HG02884 (cell line): ENCODE measurements around the gene TMEM198.
A peak's percentile ranks its signal among the peaks of the same experiment; 100 is the strongest.

Experiments used
- ATAC-seq: cut with Tn5 transposase; IDR thresholded peaks from one replicate; pipeline ENCODE4 v1.9.1; 2021; ENCODE audit warnings: mild to moderate bottlenecking, moderate library complexity; ENCODE audit not compliant: unreplicated experiment

TMEM198 gene

DNA sequence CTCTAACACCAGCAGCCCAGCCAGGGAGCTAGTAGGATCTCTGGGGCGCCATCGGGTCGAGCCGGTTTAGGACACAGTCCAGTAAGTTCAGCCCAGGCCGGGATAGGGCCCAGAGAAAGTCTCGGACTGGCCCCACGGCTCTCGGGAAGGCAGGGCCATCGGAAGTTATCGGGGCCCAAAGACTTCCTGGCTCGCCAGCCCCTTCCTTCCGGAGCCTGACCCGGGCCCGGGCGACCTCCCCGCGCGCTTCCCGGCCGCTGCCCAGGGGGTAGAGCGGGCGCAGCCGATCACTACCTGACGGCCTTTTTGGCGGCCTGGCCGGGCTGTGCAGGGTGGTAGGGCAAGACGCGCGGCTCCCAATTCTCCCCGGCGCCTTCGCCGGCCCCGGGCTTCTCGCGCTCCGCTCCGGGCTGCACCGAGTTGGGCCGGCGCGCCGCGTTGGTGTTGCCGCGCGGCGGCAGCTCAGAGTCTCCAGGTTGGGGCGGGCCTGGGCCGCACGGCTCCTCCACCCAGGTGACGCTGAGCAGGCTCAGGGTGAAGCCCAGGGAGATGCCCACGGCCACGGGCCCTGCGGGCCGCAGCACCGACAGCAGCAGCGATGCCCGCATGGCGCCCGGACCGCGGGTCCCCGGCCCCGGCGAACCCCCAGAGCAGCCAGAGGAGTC is 765 bp upstream of the TMEM198 start:
- ATAC-seq = peak; percentile 33

DNA sequence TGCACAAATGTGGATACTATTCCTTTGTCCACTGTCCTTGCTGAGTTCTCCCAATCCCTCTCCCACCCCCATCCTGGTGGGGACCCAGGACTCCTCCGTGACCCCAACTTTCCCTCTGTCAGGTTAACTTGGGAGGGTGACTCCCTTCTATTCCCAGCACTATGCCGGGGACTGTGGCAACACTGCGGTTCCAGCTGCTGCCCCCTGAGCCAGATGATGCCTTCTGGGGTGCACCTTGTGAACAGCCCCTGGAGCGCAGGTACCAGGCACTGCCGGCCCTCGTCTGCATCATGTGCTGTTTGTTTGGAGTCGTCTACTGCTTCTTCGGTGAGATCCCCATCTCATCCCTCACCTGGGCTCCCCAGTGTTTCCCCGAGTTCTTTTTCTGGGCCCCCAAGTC is 739 bp downstream of the TMEM198 start:
- ATAC-seq = no peak

DNA sequence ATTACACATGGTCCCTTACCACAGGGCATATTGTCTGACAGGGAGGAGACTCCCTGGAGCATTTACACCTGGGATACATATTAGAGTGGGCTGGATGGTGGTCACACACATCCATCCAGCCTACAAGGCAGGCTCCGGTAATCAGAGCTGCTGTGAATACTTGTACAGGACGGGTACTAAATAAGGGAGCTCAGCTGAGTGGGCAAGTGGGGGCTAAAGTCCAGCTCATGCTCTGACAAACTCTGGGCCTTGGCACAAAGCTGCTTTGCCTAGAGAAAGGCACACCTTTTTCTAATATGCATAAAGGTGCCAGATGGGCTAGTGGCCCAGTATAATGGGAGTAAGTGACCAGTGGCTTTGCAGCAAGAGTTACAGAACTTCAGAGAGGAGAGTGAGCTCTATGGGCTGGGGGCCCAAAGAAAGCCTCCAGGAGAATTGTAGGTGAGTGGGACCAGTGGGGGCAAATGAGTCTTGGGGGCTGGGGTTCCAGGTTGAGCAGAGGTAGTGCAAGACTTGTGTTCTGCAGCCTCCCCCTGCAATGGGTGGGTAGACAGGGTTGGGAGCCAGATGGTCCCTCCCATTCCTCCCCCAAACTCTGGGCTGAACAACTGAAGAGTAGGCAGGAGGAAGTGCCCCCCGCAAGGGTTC is 1.6 kb downstream of the TMEM198 start:
- ATAC-seq = no peak

DNA sequence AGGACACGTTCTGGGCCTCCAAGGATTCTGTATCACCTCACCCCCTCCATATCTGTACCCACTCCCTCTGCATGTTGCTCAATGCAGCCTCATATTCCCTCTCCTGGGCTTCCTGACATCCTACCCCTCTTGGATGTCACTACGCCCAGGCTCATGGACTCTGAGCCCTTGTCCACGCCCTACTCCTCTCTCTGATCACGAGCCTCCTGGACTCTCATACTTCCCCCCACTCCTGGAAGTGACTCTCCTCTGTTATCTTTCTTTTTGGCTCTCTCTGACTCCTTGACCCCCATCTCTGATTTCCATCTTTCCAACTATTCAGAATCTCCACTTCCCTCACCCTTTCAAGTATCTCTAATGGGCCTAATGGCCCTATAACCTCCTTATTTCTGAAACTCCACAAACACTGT is 2.1 kb downstream of the TMEM198 start:
- ATAC-seq = no peak

DNA sequence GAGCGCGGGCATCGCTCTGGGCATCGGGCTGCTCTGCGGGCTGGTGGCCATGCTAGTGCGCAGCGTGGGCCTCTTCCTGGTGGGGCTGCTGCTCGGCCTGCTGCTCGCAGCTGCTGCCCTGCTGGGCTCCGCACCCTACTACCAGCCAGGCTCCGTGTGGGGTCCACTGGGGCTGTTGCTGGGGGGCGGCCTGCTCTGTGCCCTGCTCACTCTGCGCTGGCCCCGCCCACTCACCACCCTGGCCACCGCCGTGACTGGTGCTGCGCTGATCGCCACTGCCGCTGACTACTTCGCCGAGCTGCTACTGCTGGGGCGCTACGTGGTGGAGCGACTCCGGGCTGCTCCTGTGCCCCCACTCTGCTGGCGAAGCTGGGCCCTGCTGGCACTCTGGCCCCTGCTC is 3.8 kb downstream of the TMEM198 start:
- no peak for ATAC-seq

DNA sequence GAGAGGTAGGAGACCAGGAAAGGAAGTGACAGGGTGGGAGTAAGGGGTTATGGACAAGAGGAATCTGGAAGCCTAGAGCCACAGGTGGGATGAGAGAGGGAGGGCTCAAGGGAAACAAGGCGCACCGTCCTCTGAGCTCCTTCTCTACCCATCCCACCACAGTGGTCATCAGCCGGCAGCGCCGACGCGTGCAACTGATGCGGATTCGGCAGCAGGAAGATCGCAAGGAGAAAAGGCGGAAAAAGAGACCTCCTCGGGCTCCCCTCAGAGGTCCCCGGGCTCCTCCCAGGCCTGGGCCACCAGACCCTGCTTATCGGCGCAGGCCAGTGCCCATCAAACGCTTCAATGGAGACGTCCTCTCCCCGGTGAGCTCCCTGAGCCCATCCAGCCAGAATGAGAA is 5.2 kb downstream of the TMEM198 start:
- ATAC-seq = no peak

DNA sequence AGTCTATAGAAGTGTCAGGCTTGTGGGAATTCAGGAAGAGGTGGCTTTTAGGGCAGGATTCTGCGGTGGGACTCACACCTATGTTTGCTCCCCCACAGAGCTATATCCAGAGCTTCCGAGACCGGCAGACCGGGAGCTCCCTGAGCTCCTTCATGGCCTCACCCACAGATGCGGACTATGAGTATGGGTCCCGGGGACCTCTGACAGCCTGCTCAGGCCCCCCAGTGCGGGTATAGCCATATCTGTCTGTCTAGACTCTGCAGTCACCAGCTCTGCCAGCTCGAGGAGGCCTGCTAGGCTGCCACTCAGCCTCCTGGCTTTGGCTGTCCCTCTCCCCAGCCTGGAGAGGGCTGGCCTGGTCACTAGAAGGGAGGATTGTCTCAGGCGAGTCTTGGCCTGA is 5.8 kb downstream of the TMEM198 start:
- no peak for ATAC-seq

DNA sequence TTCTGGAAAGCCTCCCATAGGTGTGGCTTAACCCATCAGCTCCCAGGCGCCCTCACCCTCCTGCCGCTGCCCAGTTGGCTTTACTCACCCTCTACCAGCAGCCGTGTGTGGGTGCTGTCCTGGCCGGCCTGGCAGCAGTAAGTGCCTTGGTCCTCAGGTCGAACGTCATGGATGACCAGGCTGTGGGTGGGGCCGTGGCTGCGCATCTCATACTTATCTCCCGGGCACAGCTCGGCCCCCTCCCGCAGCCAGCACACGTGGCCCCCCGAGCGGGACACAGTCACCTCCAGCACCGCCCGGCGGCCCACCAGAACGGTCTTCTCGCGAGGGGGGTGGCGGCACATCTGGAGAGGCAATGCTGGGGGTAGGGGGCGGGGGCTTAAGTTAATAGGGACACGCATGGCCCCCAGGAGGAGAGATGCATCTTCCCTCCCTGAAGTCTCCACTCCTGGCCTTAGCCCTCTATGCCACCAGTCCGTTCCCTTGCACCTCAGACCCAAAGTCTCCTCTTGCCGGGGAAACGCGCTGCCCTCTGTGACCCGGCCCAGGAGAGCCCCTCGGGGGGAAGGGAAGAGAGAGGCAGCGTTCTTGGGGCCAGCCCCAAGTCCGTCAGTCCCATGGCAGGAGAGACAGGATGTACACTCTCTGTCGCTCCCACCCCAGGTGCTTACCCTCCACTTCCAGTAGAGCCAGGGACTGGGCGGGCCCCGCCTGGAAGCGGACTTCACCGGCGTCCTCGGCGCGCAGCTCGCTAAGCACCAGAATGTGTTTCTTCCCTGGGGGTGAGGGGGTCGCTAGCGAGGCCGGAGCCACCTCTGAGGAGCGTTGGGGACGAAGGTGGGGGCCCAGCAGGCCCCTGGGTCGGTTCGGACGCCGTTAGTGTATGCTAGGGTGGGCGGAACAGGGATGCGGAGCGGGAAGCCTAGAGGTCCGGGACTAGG is 7.9 kb downstream of the TMEM198 start:
- ATAC-seq = peak; percentile 15

DNA sequence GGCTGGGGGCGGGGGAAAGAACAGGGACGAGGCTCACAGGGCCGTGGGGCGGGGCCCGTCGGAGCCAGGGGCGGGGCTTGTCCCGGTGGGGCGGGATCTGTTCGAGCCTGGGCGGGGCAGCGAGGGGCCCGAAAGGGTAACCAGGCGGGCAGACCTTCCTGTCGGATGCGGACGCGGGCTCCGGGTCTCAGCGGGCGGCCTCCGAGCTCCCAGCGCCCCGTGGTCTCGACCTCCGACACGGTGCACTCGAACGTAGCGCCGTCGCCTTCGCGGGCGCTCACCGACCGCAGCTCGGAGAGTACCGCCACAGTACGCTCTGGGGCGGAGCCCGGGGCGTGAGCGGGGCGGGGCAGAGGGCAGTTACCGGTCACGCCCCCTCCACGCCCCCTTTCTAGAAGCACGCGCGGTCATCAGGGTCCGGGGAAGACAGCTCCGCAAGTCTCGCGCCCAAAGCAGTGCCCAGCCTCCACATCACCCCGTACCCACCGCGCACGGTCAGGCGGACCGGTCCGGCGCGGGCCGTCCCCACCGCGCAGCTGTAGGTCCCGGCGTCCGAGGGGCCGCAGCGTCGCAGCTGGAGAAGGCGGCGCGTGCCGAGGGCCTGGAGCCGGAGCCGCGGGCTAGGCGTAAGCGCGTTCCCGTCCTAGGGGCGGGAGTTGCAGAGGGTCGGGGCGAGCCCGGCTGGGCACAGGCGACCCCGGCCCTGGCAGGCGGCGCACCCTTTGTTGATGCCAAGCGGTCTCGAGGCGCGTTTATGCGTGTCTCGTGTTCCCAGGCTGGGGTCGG is 8.7 kb downstream of the TMEM198 start:
- peak; percentile 91 for ATAC-seq

DNA sequence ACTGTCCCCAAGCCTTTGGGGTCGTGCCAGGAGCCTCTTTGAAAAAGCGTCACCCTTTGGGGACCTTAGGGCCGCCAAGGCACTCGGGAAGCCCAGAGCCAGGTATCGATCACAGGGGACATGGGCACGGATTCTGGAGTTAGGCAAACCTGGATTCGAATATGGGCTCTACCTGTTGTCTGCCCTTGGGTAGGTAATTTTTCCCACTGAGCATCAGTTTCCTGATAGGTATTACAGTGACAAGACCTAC is 9.3 kb downstream of the TMEM198 start:
- ATAC-seq = no peak

DNA sequence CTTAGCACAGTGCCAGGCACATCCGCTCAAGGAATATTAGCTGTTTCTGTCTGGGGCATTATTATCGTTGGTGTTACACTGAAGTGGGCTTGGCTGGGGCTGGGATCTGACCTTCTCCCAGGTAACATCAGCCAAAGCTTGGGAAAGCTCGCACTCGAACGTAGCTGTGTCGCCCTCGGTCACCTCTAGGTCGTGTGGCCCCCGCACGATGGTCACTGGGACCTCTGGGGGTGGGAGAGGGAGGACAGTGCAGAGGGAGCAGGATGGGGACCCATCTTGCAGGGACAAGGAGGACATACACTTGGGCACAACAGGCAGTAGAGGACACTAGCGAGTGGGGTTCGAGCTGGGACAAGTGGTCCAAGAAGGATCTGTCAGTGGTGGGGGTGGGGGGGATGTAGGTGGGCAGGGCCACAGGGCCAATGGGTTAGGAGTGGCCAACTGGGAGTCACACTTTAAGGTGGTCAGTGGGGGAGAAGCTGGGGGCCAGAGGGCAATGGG is 9.7 kb downstream of the TMEM198 start:
- ATAC-seq = no peak

DNA sequence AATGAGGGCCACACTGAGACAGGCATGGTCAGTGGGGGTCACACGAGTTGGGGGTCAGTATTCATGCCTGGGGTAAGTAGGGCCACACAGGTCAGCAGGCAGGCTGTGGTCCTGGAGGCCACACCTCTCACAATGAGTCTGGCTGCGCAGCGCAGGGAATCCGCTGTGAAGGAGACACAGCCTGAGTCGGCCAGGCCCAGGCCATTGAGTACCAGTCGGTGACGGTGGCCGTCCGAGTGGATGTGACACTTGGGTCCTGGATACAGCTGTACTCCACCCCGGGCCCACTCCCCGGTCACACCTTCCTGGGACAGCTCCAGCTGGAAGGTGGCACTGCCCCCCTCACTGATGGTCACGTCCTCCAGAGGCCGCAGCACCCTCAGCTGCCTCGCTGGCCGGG is 10.5 kb downstream of the TMEM198 start:
- no peak for ATAC-seq

DNA sequence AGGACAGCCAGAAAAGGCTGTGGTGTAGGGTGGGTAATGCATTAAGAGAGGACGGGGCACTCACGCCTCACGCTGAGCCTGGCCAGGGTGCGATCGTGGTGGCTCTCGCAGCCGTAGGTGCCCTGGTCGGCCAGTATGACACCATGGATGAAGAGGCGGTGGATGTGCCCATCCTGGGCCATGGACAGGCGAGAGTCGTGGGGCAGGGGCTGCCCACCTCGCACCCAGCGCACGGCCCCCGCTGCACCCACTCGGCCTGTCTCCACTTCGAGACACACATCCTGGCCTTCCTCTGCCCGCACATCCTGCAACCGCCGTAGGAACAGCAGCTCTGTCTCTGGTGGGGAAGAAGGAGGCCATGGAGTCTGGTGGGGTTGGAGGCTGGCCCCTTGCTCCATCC is 12.1 kb downstream of the TMEM198 start:
- ATAC-seq = no peak

DNA sequence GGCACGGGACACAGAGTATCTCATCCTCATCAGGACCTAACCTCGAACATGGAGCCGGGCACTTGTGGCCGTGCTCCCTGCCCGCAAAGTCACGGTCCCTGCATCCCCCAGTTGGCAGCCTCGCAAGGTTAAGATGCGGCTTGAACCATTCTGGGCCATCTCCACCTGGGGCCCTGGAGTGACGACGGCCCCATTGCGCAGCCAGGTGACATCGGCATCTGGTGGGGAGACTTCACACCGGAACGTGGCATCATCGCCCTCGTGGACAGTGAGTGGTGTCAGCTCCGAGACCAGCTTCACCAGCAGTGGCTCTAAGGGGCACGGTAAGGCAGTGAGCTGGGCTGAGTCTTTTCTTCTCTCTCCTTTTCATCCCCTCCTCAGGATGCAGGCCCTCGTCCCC is 12.6 kb downstream of the TMEM198 start:
- no peak for ATAC-seq

DNA sequence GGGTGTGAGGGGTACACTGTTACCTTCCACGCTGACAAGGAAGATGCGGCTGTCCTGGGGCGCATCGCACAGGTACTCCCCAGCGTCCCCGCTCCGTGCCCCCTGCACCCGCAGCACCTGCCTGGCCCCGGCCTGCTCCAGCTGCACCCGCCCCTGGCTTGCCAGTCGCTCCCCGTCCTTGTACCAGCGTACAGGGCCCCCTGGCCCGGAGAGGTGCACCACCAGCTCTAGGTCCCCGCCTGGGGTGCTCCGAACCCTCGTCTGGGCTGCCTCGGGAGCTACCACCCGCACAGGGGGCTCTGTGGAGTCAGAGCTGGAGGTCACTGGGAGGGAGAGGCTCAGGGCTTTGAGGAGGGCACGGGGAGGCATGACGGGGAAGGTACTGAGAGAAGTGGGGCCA is 13.5 kb downstream of the TMEM198 start:
- ATAC-seq = no peak

DNA sequence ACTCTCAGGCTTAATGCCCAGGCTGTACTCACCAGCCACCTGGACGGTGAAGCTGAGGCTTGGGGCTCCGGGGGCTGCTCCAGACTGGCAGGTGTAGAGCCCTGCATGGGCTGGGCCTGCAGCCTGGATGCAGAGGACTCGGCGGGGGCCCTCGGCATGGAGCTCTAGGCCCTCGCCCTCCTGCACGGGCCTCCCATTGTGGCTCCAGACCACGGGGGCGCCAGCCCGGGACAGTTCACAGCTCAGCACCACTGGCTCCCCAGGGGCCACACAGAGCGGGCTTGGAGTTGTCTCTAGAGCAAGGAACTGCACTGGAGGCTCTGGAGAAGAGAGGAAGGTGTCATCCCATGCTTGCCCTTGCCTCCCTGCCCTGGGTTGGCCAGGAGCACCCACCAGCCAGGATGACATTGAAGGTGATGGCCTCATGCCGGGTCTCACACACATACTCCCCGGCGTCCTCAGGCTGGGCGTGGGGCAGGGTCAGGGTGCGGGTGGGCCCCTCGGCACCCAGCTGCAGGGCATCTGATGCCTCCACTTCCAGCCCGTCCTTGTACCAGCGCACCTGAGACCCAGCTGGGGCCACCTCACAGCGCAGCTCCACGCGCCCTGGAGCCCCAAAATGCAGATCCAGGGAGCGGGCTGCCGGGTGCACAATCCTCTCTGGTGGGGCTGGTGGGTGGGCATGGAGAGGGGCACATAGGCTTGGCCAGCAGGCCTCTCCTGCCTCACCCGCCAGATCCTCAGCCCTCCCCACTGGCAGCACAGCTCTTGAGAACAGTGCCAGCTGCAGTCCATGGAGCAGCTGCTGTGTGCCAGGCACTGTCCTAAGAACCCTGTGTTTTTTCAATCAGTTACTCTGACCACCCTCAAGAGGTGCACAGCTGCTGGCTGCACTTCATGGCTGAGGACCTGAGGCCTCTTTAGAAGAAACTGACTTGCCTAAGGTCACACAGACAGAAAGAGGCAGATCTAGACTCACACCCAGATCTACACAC is 14.3 kb downstream of the TMEM198 start:
- ATAC-seq = no peak

DNA sequence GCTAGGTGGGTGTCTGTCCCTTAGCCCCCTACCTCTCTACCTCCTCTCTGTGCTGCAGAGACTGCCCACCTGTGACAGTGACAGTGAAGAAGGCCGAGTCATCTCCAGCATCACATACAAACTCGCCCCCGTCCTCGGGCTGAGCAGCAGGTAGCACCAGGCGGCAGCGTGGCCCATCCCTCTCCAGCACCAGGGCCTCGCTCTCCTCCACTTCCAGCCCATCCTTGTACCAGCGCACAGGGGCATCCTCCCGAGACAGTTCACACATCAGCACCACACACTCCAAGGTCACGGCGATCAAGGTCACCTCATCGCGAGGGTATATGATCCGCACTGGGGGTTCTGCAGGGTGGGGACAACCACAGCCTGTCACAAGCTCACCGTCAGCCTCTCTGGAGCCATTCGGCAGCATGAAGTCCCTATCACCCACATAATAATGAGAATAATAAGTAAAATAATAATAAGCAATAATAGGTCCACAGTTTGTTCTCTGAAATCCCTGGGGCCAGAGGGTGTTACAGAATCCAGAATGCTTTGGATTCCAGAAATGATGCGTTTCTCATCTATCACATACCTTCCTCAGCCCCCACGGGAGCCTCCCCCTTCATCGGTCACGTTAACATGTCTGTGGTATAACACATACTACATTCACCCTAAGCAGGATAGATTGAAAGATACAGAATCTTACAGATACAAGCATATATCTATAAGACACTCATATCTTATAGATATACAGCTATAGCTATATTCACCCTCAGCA is 15.5 kb downstream of the TMEM198 start:
- ATAC-seq = no peak

DNA sequence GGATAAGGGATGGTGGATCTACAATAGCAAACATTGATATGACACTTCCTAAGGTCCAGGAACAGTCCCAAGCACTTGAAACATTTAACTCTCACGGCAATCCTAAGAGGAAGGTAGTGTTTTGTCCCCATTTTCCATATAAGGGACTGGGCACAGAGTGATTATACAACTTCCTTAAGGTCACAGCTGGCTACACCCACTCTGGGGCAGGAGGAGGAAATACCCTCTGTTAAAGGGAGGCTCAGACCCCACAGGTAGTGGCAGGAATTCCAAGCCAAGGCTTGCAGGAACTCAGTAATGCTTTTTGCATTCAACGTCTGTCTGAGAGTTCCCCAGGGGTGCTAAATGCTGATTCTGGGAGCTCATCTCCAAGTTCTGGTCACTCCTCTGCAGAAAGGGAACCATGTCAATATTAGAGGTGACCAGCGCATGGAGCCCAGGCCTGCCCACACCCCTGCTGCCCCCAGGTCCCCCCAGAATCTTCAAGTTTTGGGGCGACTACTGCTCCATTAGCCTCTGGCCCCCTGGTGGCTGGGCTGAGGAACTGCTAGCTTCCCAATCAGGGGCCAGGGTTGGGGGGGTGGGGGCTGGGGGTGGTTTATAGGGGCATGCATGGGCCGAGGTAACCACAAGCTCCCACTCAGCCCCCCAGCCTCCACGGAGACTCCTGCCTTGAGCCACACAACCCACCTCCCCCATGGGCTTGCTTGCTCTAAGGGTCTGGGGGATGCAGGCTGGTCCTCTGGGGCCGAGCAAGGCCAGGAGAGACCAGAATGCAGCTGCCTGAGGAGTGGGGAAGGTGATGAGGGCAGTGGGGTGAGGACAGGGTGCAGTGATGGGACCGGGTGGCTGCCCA is 16.4 kb downstream of the TMEM198 start:
- ATAC-seq = no peak

DNA sequence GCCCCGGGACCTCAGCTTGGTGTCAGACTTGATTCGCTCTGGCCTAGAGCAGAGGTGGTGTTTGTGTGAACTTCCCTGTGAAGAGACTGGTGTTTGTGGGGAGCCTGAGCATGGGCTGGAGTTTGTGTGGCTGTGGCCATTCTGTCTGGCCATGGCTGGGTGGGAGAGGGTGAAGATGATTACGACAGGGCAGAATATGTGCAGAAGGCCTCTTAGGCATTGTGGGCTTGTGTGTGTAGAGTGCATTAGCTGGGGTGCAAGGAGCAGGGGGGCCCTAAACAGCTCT is 17.0 kb downstream of the TMEM198 start:
- ATAC-seq = no peak
